Keratinocyte (primary cell): Measurements from ENCODE around the gene PDE1A. TPM values are rescaled to one million over a fixed set of nuclear protein-coding genes. Genes with fewer than 3 reads are reported as not detected.
"Not testable (repeated sequence)": the region's sequence is repeated elsewhere in the genome, so short reads cannot be mapped to it uniquely, and the experiment has no call there.

Source experiments
- DNase-seq: peaks from one replicate; pipeline ENCODE4 v3.0.0-alpha.2; 2011; ENCODE audit warnings: low read depth, missing footprints, low spot score
- FAIRE-seq: peaks from 2 replicates; lab custom pipeline; 2011; peaks lifted over from hg19 to GRCh38; lab: Jason Lieb, UNC
- H2AFZ ChIP-seq: 2 replicates; pipeline ENCODE4 v1.6.0; 2012; ENCODE audit warnings: low read length, control low read depth, inconsistent platforms; ENCODE audit not compliant: control insufficient read depth
- H3K27ac ChIP-seq: 2 replicates; pipeline ENCODE4 v1.5.1; 2011; ENCODE audit warnings: low read length; ENCODE audit not compliant: control insufficient read depth, insufficient read depth
- H3K27me3 ChIP-seq: 3 replicates; pipeline ENCODE4 v1.6.0; 2011; ENCODE audit warnings: low read length; ENCODE audit not compliant: control insufficient read depth, insufficient read depth; ENCODE audit errors: extremely low read depth
- H3K36me3 ChIP-seq, 2 experiments: 2 replicates in 1 of 2; 3 replicates in 1 of 2; pipeline ENCODE4 v1.5.1; 2011; ENCODE audit warnings: low read length in 2 of 2, mild to moderate bottlenecking in 1 of 2; ENCODE audit not compliant: control insufficient read depth in 2 of 2, insufficient read depth in 2 of 2; ENCODE audit errors: extremely low read depth in 1 of 2
- H3K4me1 ChIP-seq: 3 replicates; pipeline ENCODE4 v1.5.1; 2011; ENCODE audit warnings: low read length; ENCODE audit not compliant: control insufficient read depth, insufficient read depth; ENCODE audit errors: extremely low read depth
- H3K4me2 ChIP-seq: 3 replicates; pipeline ENCODE4 v1.6.0; 2011; ENCODE audit warnings: low read depth, low read length; ENCODE audit not compliant: control insufficient read depth, insufficient read depth; ENCODE audit errors: extremely low read depth
- H3K4me3 ChIP-seq, 3 experiments: fragments of 200-600 bp in 1 of 3; sonication (generic) in 1 of 3; 2 replicates in 2 of 3; 3 replicates in 1 of 3; pipeline ENCODE4 v1.5.1; 2011 to 2016; ENCODE audit warnings: low read length in 3 of 3, mild to moderate bottlenecking in 3 of 3, control low read depth in 2 of 3, inconsistent platforms in 1 of 3, low read depth in 1 of 3, mixed read lengths in 1 of 3, mixed run types in 1 of 3, moderate library complexity in 1 of 3; ENCODE audit not compliant: control insufficient read depth in 2 of 3, insufficient read depth in 2 of 3; ENCODE audit errors: extremely low read depth in 1 of 3
- H3K79me2 ChIP-seq: 2 replicates; pipeline ENCODE4 v1.6.0; 2012; ENCODE audit warnings: low read length; ENCODE audit not compliant: control insufficient read depth, insufficient read depth
- H3K9ac ChIP-seq: 3 replicates; pipeline ENCODE4 v1.6.0; 2011; ENCODE audit warnings: low read length; ENCODE audit not compliant: control insufficient read depth, insufficient read depth; ENCODE audit errors: extremely low read depth
- H3K9me1 ChIP-seq: 3 replicates; pipeline ENCODE4 v1.6.0; 2011; ENCODE audit warnings: low read length; ENCODE audit not compliant: control insufficient read depth, insufficient read depth; ENCODE audit errors: extremely low read depth
- H3K9me3 ChIP-seq: 2 replicates; pipeline ENCODE4 v1.5.1; 2012; ENCODE audit warnings: low read depth, low read length; ENCODE audit not compliant: control insufficient read depth
- H4K20me1 ChIP-seq: 3 replicates; pipeline ENCODE4 v1.6.0; 2011; ENCODE audit warnings: low read length; ENCODE audit not compliant: control insufficient read depth, insufficient read depth; ENCODE audit errors: extremely low read depth
- EZH2 ChIP-seq: IDR thresholded peaks from one replicate; pipeline ENCODE4 v1.6.1; 2012; ENCODE audit warnings: inconsistent platforms, mild to moderate bottlenecking, low read length, moderate library complexity
- dilution Hi-C: fragments of 300-500 bp; cut with MboI; formaldehyde crosslinking; loops from one replicate; pipeline ENCODE4 v1.7.0; 2020; ENCODE audit warnings: low sequenced_read_pairs; ENCODE audit not compliant: extremely low pct_ligation_motif_present
- polyA plus RNA-seq, 5 experiments: library from polyadenylated mRNA; depleted of rRNA in 3 of 5; stranded (reverse) in 3 of 5; stranded (forward) in 1 of 5; unstranded in 1 of 5; fragments of >200 nt; gene quantifications; 1 replicate in 1 of 5; 2 replicates in 3 of 5; 3 replicates in 1 of 5; pipeline versions ENCODE4 v1.2.1 to v1.2.3, GENCODE V29; 2011 to 2012; ENCODE audit warnings: missing spikeins in 2 of 5, low read depth in 1 of 5, low replicate concordance in 1 of 5
- TF ChIP-seq, protein P1 (sequence below), 3 experiments: IDR thresholded peaks in 1 of 3; conservative IDR thresholded peaks in 1 of 3; optimal IDR thresholded peaks in 1 of 3; 2 replicates in 2 of 3; 3 replicates in 1 of 3; pipeline versions ENCODE3 to v1.5.1; 2011; ENCODE audit warnings: low read length in 3 of 3, mild to moderate bottlenecking in 3 of 3, moderate library complexity in 2 of 3, control low read depth in 1 of 3, inconsistent platforms in 1 of 3; ENCODE audit not compliant: insufficient read depth in 2 of 3; ENCODE audit errors: extremely low read depth in 1 of 3

PDE1A gene
- polyA plus RNA-seq, 1 donor (not counting 4 experiments of a cell fraction or from before 2014, with no cell fraction given) = 0.10 TPM

DNA sequence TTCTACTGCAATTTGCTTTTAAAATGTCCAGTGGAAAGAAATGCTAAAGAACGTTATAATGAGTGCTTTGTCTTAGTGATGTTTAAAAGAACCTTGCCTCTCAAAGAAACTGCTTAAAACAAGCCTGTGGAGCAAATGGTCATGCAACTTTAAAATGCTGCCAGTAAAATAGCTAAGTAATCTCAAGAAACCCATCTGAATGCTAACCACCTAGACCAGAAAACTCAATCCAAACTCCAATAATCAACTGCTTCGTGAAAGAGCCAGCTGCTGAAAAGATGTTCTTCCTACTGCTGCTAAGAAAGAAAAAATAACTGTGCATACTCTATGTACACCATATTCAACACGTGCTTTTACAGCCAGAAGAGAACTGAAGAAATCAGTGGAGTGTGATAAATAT lies 145.6 kb downstream of the PDE1A start:
- no peaks in the 10 kb centered on the region for H3K27me3 ChIP-seq
- no peak overlapping the region for H2AFZ ChIP-seq
- no peaks in the 10 kb centered on the region for H4K20me1 ChIP-seq
- H3K27ac ChIP-seq = no peak overlapping the region
- H3K36me3 ChIP-seq = no peaks in the 10 kb centered on the region
- no peak overlapping the region for H3K4me3 ChIP-seq
- H3K9me3 ChIP-seq = no peaks in the 10 kb centered on the region
- no peaks in the 10 kb centered on the region for H3K79me2 ChIP-seq
- dilution Hi-C loops = no loop called here
- no peak overlapping the region for H3K9ac ChIP-seq
- H3K9me1 ChIP-seq = no peaks in the 10 kb centered on the region
- H3K4me1 ChIP-seq = no peaks in the 10 kb centered on the region
- no peak for TF ChIP-seq EZH2
- TF ChIP-seq, protein P1, sequence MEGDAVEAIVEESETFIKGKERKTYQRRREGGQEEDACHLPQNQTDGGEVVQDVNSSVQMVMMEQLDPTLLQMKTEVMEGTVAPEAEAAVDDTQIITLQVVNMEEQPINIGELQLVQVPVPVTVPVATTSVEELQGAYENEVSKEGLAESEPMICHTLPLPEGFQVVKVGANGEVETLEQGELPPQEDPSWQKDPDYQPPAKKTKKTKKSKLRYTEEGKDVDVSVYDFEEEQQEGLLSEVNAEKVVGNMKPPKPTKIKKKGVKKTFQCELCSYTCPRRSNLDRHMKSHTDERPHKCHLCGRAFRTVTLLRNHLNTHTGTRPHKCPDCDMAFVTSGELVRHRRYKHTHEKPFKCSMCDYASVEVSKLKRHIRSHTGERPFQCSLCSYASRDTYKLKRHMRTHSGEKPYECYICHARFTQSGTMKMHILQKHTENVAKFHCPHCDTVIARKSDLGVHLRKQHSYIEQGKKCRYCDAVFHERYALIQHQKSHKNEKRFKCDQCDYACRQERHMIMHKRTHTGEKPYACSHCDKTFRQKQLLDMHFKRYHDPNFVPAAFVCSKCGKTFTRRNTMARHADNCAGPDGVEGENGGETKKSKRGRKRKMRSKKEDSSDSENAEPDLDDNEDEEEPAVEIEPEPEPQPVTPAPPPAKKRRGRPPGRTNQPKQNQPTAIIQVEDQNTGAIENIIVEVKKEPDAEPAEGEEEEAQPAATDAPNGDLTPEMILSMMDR (optimal IDR thresholded peaks at IDR 0.05 in 1 of 3, IDR thresholded peaks at IDR 0.05 in 1 of 3, conservative IDR thresholded peaks at IDR 0.05 in 1 of 3; ENCODE audit: extremely low read depth in 1 of 3, insufficient read depth in 2 of 3, low read length in 3 of 3) = no peak
- FAIRE-seq (no peak), DNase-seq (no peak)
- H3K4me2 ChIP-seq = no peak overlapping the region

DNA sequence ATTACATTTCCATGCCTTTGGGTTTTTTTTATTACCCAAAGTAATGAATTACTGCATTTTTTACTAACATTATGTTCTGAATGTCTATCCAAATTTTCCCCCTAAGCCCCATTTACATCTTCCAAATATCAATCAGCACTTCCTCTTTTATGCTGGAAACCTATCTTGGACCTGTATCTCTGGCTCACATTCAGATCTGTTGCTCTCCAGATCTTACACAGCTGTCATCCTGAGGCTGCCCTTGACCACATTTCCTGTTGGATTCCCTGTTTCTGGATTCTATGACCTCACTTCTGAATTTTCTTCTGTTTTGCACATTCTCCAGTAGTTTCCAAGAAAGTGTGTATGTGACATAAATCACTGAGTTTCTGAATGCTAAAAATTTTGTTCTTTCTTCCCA lies 146.7 kb downstream of the PDE1A start:
- Histone ChIP-seq H3K4me3 (no peak overlapping the region), H3K79me2 (no peaks in the 10 kb centered on the region), H3K4me2 (no peak overlapping the region), H3K4me1 (no peaks in the 10 kb centered on the region), H3K9me1 (no peaks in the 10 kb centered on the region), H3K27ac (no peak overlapping the region), H4K20me1 (no peaks in the 10 kb centered on the region), H2AFZ (no peak overlapping the region), H3K9ac (no peak overlapping the region), H3K9me3 (no peaks in the 10 kb centered on the region), H3K27me3 (no peaks in the 10 kb centered on the region), H3K36me3 (no peaks in the 10 kb centered on the region)
- DNase-seq (no peak), FAIRE-seq (no peak)
- TF ChIP-seq, protein P1 (optimal IDR thresholded peaks at IDR 0.05 in 1 of 3, IDR thresholded peaks at IDR 0.05 in 1 of 3, conservative IDR thresholded peaks at IDR 0.05 in 1 of 3; ENCODE audit: extremely low read depth in 1 of 3, insufficient read depth in 2 of 3, low read length in 3 of 3) = no peak
- TF ChIP-seq EZH2 = no peak
- dilution Hi-C loops = no loop called here

DNA sequence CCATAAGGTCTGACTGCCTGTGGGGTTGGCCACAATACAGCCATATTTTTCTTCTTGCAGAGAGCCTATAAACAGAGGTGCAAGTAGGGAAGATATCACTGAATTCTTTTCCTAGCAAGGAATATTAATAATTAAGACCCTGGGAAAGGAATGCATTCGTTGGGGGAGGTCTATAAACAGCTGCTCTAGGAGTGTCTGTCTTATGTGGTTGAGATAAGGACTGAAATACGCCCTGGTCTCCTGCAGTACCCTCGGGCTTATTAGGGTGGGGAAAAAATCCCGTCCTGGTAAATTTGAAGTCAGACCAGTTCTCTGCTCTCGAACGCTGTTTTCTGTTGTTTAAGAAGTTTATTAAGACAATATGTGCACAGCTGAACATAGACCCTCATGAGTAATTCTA lies 150.2 kb downstream of the PDE1A start:
- H3K9me3 ChIP-seq, H3K4me2 ChIP-seq, H4K20me1 ChIP-seq, H3K79me2 ChIP-seq, H3K4me3 ChIP-seq, H2AFZ ChIP-seq, H3K4me1 ChIP-seq, dilution Hi-C loops, FAIRE-seq, H3K27ac ChIP-seq, H3K9me1 ChIP-seq, H3K27me3 ChIP-seq, H3K9ac ChIP-seq, H3K36me3 ChIP-seq, DNase-seq: not testable (repeated sequence)
